NCI-H2107 (cell line): ENCODE results near the gene SLC66A1.

Experiments used
- DNase-seq: peaks from one replicate; lab custom pipeline; 2025; lab: John Stamatoyannopoulos, UW

SLC66A1 gene

GRCh38 chr1:19305880-19306279 is 6.2 kb upstream of the SLC66A1 start:
- no peak for DNase-seq

DNA sequence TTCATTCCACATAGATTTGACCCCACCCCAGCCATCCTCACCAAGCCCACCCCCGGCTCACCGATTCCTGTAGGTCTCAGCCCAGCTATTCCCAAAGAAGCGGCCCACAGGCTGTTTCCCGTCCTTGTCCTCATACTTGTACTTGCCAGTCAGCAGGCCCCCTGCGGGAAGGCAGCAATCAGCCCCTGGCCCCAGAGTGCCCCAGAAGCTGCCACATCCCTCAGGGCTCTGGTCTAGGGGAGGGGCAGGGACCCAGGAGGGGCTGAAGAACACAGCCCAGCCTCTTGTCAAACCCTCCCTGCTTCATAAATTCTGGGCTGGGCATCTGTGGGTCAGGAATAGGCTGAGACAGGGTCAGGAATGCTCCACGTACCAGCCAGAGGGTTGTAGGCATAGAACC is 5.2 kb upstream of the SLC66A1 start:
- DNase-seq = no peak

- no peak for DNase-seq
These were observed 4.2 kb upstream of the SLC66A1 start for GRCh38 chr1:19307794-19308508.

DNA sequence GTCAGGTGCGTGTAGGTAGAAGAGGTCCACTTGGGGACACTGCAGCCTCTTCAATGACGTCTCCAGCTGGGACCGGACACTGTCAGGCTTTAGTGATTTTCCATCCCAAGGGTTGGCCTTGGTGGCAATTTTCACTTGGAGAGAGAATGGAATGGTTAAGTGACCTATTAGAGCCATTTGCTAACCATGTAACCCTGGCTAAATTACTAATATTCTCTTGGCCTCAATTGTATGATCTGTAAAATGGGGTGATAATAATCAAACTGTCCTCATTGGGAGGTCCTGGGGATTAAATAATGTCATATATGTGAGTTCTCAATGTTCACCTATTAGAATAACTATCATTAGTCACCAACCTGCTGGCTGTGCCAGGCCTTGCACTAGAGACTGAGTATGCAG is 3.6 kb upstream of the SLC66A1 start:
- DNase-seq = no peak

GRCh38 chr1:19309123-19309813 is 2.9 kb upstream of the SLC66A1 start:
- no peak for DNase-seq

- DNase-seq = no peak
These were observed 2.1 kb upstream of the SLC66A1 start for GRCh38 chr1:19310061-19310460.

- DNase-seq = no peak
These were observed 1.2 kb upstream of the SLC66A1 start for GRCh38 chr1:19310720-19311502.

- DNase-seq = no peak
These were observed 609 bp upstream of the SLC66A1 start for GRCh38 chr1:19311503-19311930.

- no peak for DNase-seq
These were observed 883 bp downstream of the SLC66A1 start for GRCh38 chr1:19312782-19313635.

- no peak for DNase-seq
These were observed 1.5 kb downstream of the SLC66A1 start for GRCh38 chr1:19313636-19313959.

- DNase-seq = no peak
These were observed 2.1 kb downstream of the SLC66A1 start for GRCh38 chr1:19313961-19314882.

- no peak for DNase-seq
These were observed 3.5 kb downstream of the SLC66A1 start for GRCh38 chr1:19315378-19316198.

DNA sequence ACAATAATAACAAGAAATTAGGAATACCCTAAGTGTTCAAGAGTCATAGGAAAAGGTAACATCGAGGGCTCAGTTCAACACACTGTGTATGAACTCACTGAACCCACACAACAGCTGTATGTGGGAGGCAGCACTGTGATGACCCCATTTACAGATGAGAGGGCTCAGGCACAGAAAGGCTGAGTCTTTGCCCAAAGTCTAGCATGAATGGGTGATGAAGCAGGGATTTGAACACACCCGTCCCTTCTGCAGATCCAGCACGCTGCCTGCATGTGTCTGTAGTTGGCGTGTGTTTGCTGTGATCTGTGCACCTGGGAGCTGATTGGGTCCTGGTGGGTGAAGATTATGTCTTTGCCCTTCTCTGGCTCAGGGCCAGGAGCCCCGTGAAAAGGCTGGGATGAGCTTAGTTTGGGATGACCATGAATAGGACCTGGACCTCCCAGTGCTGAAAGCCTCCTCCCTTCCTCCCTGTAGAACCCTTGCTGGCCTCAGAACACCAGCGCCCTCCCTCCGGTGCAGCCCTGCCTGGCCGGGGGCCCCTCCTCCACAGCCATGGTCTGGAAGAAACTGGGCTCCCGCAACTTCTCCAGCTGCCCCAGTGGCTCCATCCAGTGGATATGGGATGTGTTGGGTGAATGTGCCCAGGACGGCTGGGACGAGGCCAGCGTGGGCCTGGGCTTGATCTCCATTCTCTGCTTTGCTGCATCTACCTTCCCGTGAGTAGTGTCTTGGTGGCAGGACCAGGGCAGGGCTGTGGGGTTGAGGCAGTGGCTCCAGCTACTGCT is 5.2 kb downstream of the SLC66A1 start:
- DNase-seq = no peak

DNA sequence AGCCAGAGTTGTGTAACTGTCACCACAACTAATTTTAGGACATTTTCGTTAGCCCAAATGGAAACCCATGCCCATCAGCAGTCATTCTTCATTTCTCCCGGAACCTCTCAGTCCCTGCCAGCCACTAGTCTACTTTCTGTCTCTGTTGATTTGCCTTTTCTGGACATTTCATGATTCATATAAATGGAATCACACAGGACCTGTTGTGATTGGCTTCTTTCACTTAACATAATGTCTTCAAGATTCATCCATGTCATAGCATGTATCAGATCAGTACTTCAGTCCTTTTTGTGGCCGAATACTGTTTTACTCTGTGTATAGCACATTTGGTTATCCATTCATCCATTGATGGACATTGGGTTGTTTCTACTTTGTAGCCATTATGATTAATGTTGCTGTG is 7.1 kb downstream of the SLC66A1 start:
- no peak for DNase-seq

DNA sequence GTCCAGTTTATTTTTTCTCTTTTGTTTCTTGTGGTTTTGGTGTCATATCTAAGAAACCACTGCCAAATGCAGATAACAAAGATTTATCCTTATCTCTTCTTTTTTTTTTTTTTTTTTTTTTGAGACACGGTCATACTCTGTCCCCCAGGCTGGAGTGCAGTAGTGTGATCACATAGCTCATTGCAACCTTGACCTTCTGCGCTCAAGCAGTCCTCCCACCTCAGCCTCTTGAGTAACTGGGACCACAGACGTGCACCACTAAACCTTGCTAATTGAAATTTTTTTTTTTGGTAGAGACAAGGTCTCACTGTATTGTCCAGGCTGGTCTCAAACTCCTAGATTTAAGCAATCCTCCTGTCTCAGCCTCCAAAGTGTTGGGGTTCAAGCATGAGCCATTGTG is 8.9 kb downstream of the SLC66A1 start:
- no peak for DNase-seq

GRCh38 chr1:19322481-19322880 is 10.4 kb downstream of the SLC66A1 start:
- DNase-seq = no peak

DNA sequence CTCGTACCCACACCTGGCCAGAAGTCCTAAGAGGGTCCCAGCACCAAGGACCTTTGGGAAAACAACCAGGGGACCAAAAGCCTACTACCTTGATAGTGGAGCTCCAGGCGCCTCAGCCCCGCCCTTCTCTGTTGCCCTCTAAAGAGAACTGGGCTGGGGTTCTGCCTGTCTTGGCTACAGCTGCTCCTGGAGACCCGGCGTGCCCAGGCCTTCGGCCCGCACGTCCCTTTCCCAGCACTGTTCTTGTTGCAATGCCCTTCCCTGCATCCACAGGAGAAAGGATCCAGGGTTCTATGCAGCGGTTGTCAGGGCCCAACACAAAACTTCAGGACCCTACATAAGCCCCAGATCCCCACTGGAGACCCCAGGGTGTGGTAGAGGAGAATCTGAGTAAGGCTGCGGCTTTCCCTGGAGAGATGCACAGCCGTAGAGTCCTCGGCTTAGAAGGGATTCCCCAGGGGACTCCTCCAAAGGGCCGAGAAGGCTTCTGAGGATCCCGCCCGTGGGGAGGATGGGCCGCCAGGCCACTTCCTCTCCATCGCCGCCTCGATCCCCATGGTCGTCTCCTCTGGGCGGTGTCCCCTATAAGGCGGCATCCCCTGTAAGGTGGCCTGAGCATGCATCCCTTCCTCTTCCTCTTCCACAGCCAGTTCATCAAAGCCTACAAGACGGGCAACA is 12.0 kb downstream of the SLC66A1 start:
- no peak for DNase-seq

GRCh38 chr1:19324665-19324990 is 12.5 kb downstream of the SLC66A1 start:
- no peak for DNase-seq

- no peak for DNase-seq
These were observed 13.3 kb downstream of the SLC66A1 start for GRCh38 chr1:19325368-19325957.
